Gastroesophageal sphincter (tissue), 4 donors: ENCODE results near the gene SORL1-AS1.
A peak's percentile ranks its signal among the peaks of the same experiment; 100 is the strongest.

Experiments
- ATAC-seq: fragments of 150-250 bp; one replicate; pipeline ENCODE4 v1.9.1; 2016; ENCODE audit warnings: mild to moderate bottlenecking, moderate library complexity
- H3K27ac ChIP-seq, 4 donors: fragments of 200-600 bp; sonication (generic) in 3 of 4; 1 replicate in 3 of 4; 2 replicates in 1 of 4; pipeline ENCODE4 v1.5.1; 2016 to 2019
- H3K27me3 ChIP-seq: fragments of 200-600 bp; sonication (generic); one replicate; pipeline ENCODE4 v1.5.1; 2019
- H3K36me3 ChIP-seq, 2 donors: fragments of 200-600 bp; sonication (generic); one replicate each; pipeline ENCODE4 v1.5.1; 2019; ENCODE audit warnings: control low read depth in 1 of 2
- H3K4me1 ChIP-seq, 3 donors: fragments of 200-600 bp; sonication (generic); 1 replicate in 2 of 3; 2 replicates in 1 of 3; pipeline ENCODE4 v1.5.1; 2016 to 2019; ENCODE audit warnings: control low read depth in 2 of 3
- H3K4me3 ChIP-seq, 2 donors: fragments of 200-600 bp; sonication (generic); one replicate each; pipeline ENCODE4 v1.5.1; 2019; ENCODE audit warnings: mild to moderate bottlenecking in 1 of 2, moderate library complexity in 1 of 2
- H3K9me3 ChIP-seq, 3 donors: fragments of 200-600 bp; sonication (generic); one replicate each; pipeline ENCODE4 v1.5.1; 2017 to 2019; ENCODE audit warnings: control low read depth in 2 of 3
- EP300 ChIP-seq: sonication (generic); formaldehyde crosslinking; IDR thresholded peaks from one replicate; pipeline ENCODE4 v1.6.1; 2017; ENCODE audit warnings: antibody characterized with exemption, mild to moderate bottlenecking
- POLR2A ChIP-seq, 2 donors: fragments of 450-650 bp; IDR thresholded peaks; one replicate each; pipeline ENCODE4 v1.6.1; 2017; ENCODE audit warnings: antibody characterized with exemption in 2 of 2, mild to moderate bottlenecking in 2 of 2, moderate library complexity in 1 of 2
- POLR2AphosphoS5 ChIP-seq: sonication (generic); formaldehyde crosslinking; IDR thresholded peaks from one replicate; pipeline ENCODE4 v1.6.1; 2017; ENCODE audit warnings: antibody characterized with exemption
- WGBS, 2 donors: methylation state at CpG; one replicate each; pipeline ENCODE4 v1.1.5; 2018; ENCODE audit warnings: low coverage in 1 of 2; 5-methylcytosine and 5-hydroxymethylcytosine counted together
- TF ChIP-seq, protein P1 (sequence below), 4 experiments: fragments of 200-600 bp in 2 of 4; fragments of 450-650 bp in 2 of 4; sonication (generic) in 1 of 4; IDR thresholded peaks; one replicate each; pipeline ENCODE4 v1.5.1; 2017 to 2019; ENCODE audit warnings: antibody characterized with exemption in 4 of 4, mild to moderate bottlenecking in 2 of 4, moderate library complexity in 2 of 4

SORL1-AS1 gene

DNA sequence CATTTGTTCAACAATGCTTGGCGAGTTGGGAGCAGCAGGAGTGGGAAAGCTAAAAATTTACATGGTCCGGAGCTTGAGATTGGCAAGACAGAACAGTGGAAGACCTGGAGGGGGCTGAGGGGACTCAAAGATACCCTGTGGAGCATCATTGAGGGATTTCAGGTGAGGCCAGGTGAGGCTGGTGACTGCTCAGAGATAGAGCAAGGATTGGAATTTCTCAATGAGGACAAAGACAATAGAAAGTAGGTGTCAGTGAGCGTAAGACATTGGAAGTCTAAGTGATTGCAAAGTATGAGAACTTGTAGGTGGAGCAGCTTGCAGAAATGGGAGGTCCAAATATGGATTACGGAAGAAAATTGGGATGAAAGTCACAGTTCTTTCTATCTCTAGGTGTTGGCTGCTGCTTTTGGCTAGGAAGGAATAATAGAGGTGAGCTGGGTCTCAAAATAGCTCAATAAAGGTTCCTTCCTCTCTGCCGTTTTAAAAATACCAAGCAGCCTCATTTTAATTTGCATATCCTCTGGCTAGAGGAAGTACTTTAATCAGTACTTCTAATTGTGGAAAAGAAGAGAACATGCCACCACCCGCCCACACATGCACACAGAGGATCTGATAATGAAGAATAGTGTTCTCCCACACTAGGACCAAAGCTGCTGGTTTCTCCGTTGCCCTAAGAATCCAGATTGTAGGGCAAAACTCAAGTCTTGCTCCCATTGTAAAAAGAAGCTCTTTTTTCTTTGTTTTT is 41.8 kb upstream of the SORL1-AS1 start:
- Histone ChIP-seq H3K4me3 (no peak overlapping the region), H3K27me3 (no peaks in the 10 kb centered on the region), H3K27ac (no peak overlapping the region), H3K36me3 (peaks cover 0 to 19% of the 10 kb centered on the region in 2 donors), H3K4me1 (no peaks in the 10 kb centered on the region), H3K9me3 (no peaks in the 10 kb centered on the region)
- no peak for ATAC-seq
- 72 to 79% methylated on average over 6 to 7 of the region's 7 CpGs for WGBS, 2 donors
- TF ChIP-seq, protein P1, sequence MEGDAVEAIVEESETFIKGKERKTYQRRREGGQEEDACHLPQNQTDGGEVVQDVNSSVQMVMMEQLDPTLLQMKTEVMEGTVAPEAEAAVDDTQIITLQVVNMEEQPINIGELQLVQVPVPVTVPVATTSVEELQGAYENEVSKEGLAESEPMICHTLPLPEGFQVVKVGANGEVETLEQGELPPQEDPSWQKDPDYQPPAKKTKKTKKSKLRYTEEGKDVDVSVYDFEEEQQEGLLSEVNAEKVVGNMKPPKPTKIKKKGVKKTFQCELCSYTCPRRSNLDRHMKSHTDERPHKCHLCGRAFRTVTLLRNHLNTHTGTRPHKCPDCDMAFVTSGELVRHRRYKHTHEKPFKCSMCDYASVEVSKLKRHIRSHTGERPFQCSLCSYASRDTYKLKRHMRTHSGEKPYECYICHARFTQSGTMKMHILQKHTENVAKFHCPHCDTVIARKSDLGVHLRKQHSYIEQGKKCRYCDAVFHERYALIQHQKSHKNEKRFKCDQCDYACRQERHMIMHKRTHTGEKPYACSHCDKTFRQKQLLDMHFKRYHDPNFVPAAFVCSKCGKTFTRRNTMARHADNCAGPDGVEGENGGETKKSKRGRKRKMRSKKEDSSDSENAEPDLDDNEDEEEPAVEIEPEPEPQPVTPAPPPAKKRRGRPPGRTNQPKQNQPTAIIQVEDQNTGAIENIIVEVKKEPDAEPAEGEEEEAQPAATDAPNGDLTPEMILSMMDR (IDR thresholded peaks at IDR 0.05) = no peak
- TF ChIP-seq EP300 = no peak
- no peak for TF ChIP-seq POLR2A (IDR thresholded peaks at IDR 0.05)
- no peak for TF ChIP-seq POLR2AphosphoS5

DNA sequence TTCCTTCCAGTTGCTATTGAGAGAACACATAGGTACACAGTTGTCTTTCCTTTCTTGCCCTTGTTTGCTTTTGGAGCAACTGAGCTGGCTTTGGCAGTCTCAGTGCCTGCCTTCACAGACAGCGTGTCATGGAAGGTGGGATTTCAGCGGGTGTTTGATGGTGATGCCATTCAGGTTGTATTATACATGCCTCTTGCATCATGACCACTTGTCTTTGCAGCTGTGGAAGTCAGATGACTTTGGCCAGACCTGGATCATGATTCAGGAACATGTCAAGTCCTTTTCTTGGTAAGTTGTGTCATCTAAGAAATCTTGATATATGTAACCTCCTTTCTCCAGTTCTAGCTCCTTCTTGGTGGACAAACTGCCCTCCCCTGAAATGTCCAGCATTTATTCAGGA is 37.1 kb upstream of the SORL1-AS1 start:
- TF ChIP-seq, protein P1 (IDR thresholded peaks at IDR 0.05) = no peak
- TF ChIP-seq POLR2A (IDR thresholded peaks at IDR 0.05) (no peak), EP300 (no peak), POLR2AphosphoS5 (no peak)
- no peak overlapping the region for H3K27ac ChIP-seq
- H3K9me3 ChIP-seq = no peaks in the 10 kb centered on the region
- H3K4me1 ChIP-seq = peaks cover 0 to 16% (median 0%) of the 10 kb centered on the region in 3 donors
- ATAC-seq = no peak
- no peaks in the 10 kb centered on the region for H3K27me3 ChIP-seq
- no peaks in the 10 kb centered on the region for H3K36me3 ChIP-seq
- WGBS, 2 donors = 95 to 100% methylated on average over 2 of the region's 2 CpGs
- H3K4me3 ChIP-seq = no peak overlapping the region

DNA sequence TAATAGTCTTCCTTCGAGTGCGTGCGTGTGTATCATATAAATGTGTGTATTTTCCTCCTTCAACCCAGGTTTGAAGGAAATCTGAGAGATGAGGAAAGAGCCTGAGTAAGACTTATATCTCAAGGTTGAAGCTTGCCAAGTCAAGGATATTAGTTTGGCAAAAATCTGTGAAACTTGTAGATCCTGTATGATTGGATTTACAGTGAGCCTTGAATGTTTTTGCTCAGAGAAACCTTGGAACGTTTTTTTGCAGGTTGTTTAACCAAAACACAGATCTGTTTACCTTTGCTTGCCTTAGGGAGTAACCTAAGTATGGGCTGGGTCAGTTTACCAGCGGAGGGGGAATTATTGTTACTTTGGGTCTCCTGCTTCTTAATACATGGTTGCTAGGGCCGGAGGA is 35.9 kb upstream of the SORL1-AS1 start:
- Histone ChIP-seq H3K36me3 (no peaks in the 10 kb centered on the region), H3K27me3 (no peaks in the 10 kb centered on the region), H3K4me1 (peaks cover 0 to 16% (median 0%) of the 10 kb centered on the region in 3 donors), H3K9me3 (no peaks in the 10 kb centered on the region), H3K27ac (peak overlapping the region in 1 of 4 donors; percentile 53), H3K4me3 (no peak overlapping the region)
- ATAC-seq = no peak
- TF ChIP-seq, protein P1 (IDR thresholded peaks at IDR 0.05) = no peak
- TF ChIP-seq POLR2A (IDR thresholded peaks at IDR 0.05) (no peak), POLR2AphosphoS5 (no peak), EP300 (no peak)
- WGBS, 2 donors = 74 to 83% methylated on average over 4 to 6 of the region's 6 CpGs

DNA sequence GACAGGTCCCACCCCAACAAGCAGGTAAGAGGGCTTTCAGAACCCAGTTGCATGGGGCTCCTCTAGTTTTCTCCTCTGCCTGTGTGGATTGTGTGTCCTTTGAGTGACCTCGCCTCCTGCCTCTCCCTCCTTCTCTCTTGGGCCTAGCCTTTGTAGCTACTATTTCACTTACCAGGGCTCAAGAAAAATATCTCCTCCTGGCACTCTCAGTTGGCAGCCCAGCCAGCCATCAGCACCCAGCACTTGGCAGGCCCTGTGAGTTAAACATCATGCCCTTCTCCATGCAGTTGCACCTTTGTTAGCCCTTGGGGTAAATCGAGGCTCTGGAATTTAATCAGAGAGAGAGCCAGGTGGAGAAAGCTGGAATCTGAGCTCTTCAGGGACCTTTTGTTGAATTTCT is 35.4 kb upstream of the SORL1-AS1 start:
- Histone ChIP-seq H3K4me3 (no peak overlapping the region), H3K27ac (peak overlapping the region in 2 of 4 donors; percentile 1 to 53)
- TF ChIP-seq EP300 (no peak), POLR2AphosphoS5 (no peak), POLR2A (IDR thresholded peaks at IDR 0.05) (no peak)
- TF ChIP-seq, protein P1 (IDR thresholded peaks at IDR 0.05) = no peak

DNA sequence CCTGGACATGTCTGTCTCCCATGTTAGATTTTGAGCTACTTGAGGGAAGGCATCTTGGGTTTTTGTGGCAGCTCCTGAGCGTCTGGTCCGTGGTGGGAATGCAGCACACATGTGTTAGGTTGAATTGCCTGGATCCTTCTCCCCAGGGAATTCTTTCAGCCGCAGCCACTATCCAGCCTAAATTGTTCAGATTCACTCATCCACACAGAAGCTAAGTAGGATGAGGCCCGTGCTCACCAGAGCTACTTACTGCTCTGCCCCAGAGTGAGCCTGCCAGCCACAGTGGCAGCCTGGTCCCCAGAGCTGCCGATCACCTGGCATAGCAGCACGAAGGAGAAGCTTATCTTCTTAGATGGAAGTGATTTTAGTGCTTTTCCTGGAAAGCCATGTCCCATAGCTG is 34.4 kb upstream of the SORL1-AS1 start:
- no peaks in the 10 kb centered on the region for H3K36me3 ChIP-seq
- TF ChIP-seq POLR2AphosphoS5 = no peak
- no peak for TF ChIP-seq POLR2A (IDR thresholded peaks at IDR 0.05)
- TF ChIP-seq EP300 = no peak
- TF ChIP-seq, protein P1 (IDR thresholded peaks at IDR 0.05) = no peak
- H3K27me3 ChIP-seq = no peaks in the 10 kb centered on the region
- peaks cover 0 to 26% (median 0%) of the 10 kb centered on the region in 3 donors for H3K4me1 ChIP-seq
- WGBS, 2 donors = 100% methylated on average over 1 of the region's 6 CpGs
- H3K27ac ChIP-seq = peak overlapping the region in 1 of 4 donors; percentile 53
- no peak overlapping the region for H3K4me3 ChIP-seq
- ATAC-seq = no peak
- H3K9me3 ChIP-seq = no peaks in the 10 kb centered on the region

More for the DNA sequence above, 35.4 kb upstream of the SORL1-AS1 start:
- Histone ChIP-seq H3K4me1 (peaks cover 0 to 16% (median 0%) of the 10 kb centered on the region in 3 donors), H3K9me3 (no peaks in the 10 kb centered on the region), H3K36me3 (no peaks in the 10 kb centered on the region), H3K27me3 (no peaks in the 10 kb centered on the region)
- WGBS, 2 donors = 34 to 67% methylated on average over 2 of the region's 2 CpGs
- ATAC-seq = no peak
